DOHH2 (cell line): ENCODE data around the gene GASK1A.

Source experiments
- EZH2phosphoT487 ChIP-seq: fragments of 200-600 bp; sonication (generic); IDR thresholded peaks from 2 replicates; pipeline ENCODE4 v1.6.1; 2017; ENCODE audit warnings: borderline replicate concordance, mild to moderate bottlenecking, antibody characterized with exemption, low read length, moderate library complexity, mixed read lengths
- TF ChIP-seq, protein P1 (sequence below): fragments of 200-600 bp; sonication (generic); IDR thresholded peaks from one replicate; pipeline ENCODE4 v1.5.1; 2014; ENCODE audit warnings: antibody characterized with exemption, mild to moderate bottlenecking, low read depth, low read length; ENCODE audit not compliant: poor library complexity, severe bottlenecking

GRCh38 chr3:43095370-43095769, 116.3 kb downstream of the GASK1A start:
- TF ChIP-seq EZH2phosphoT487, result no peak
- TF ChIP-seq, protein P1, sequence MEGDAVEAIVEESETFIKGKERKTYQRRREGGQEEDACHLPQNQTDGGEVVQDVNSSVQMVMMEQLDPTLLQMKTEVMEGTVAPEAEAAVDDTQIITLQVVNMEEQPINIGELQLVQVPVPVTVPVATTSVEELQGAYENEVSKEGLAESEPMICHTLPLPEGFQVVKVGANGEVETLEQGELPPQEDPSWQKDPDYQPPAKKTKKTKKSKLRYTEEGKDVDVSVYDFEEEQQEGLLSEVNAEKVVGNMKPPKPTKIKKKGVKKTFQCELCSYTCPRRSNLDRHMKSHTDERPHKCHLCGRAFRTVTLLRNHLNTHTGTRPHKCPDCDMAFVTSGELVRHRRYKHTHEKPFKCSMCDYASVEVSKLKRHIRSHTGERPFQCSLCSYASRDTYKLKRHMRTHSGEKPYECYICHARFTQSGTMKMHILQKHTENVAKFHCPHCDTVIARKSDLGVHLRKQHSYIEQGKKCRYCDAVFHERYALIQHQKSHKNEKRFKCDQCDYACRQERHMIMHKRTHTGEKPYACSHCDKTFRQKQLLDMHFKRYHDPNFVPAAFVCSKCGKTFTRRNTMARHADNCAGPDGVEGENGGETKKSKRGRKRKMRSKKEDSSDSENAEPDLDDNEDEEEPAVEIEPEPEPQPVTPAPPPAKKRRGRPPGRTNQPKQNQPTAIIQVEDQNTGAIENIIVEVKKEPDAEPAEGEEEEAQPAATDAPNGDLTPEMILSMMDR, result no peak
